ENCODE measurements around the gene LACTB.

DNA sequence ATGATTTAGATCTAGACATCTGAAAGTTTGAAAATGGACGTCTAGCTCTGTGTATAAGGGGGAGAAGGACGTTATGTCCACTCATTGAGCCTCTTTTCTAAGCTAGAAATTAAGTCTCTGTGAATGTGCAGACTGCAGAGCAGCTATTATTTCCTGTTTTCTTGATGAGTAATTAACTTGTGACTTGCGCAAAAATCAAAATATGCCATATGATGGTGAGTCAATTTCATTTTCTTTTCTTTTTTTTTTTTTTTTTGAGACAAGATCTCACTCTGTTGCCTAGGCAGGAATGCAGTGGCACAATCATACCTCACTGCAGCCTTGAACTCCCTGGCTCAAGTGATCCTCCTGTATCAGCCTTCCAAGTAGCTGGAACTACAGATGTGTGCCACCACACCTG, 14.1 kb downstream of the LACTB start:
- TF ChIP-seq, protein P1, sequence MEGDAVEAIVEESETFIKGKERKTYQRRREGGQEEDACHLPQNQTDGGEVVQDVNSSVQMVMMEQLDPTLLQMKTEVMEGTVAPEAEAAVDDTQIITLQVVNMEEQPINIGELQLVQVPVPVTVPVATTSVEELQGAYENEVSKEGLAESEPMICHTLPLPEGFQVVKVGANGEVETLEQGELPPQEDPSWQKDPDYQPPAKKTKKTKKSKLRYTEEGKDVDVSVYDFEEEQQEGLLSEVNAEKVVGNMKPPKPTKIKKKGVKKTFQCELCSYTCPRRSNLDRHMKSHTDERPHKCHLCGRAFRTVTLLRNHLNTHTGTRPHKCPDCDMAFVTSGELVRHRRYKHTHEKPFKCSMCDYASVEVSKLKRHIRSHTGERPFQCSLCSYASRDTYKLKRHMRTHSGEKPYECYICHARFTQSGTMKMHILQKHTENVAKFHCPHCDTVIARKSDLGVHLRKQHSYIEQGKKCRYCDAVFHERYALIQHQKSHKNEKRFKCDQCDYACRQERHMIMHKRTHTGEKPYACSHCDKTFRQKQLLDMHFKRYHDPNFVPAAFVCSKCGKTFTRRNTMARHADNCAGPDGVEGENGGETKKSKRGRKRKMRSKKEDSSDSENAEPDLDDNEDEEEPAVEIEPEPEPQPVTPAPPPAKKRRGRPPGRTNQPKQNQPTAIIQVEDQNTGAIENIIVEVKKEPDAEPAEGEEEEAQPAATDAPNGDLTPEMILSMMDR (conservative IDR thresholded peaks at IDR 0.05 in 1 of 2, IDR thresholded peaks at IDR 0.05 in 1 of 2; ENCODE audit: low read depth in 1 of 2, low read length in 2 of 2), result no peak
- no peak for TF ChIP-seq EZH2 (IDR thresholded peaks at IDR 0.05; ENCODE audit: low read length, missing control alignments)

Data from fibroblast of lung (primary cell).